Heart left ventricle (tissue), 16 donors: Measurements from ENCODE around the gene CCDC154. TPM values are rescaled to one million over a fixed set of nuclear protein-coding genes. Genes with fewer than 3 reads are reported as not detected.

ENCODE experiments used
- ATAC-seq, 4 donors: fragments of 200-7000 bp; cut with Tn5 transposase; one replicate each; pipeline ENCODE4 v1.9.1; 2020 to 2022; ENCODE audit warnings: moderate library complexity in 4 of 4, mild to moderate bottlenecking in 3 of 4, moderate number of reproducible peaks in 1 of 4
- DNase-seq, 5 donors: peaks; one replicate each; pipeline ENCODE4 v3.0.0-alpha.2; 2020
- H3K27ac ChIP-seq, 12 donors: fragments of 200-600 bp; sonication (generic) in 4 of 12; one replicate each; pipeline versions ENCODE4 v1.5.0 to v1.8.0; 2016 to 2022; ENCODE audit warnings: mild to moderate bottlenecking in 2 of 12
- H3K27me3 ChIP-seq, 9 donors: fragments of 200-600 bp; sonication (generic) in 2 of 9; one replicate each; pipeline versions ENCODE4 v1.5.1 to v1.8.0; 2016 to 2022; ENCODE audit warnings: mild to moderate bottlenecking in 3 of 9
- H3K36me3 ChIP-seq, 9 donors: fragments of 200-600 bp; sonication (generic) in 2 of 9; one replicate each; pipeline versions ENCODE4 v1.5.0 to v1.8.0; 2018 to 2022; ENCODE audit warnings: mild to moderate bottlenecking in 2 of 9
- H3K4me1 ChIP-seq, 12 donors: fragments of 200-600 bp; sonication (generic) in 4 of 12; one replicate each; pipeline versions ENCODE4 v1.5.0 to v1.8.0; 2016 to 2022; ENCODE audit warnings: mild to moderate bottlenecking in 3 of 12
- H3K4me3 ChIP-seq, 12 donors: fragments of 200-600 bp; sonication (generic) in 4 of 12; one replicate each; pipeline versions ENCODE4 v1.5.0 to v1.8.0; 2017 to 2022; ENCODE audit warnings: mild to moderate bottlenecking in 9 of 12, moderate library complexity in 4 of 12
- H3K9me3 ChIP-seq, 12 donors: fragments of 200-600 bp; sonication (generic) in 4 of 12; one replicate each; pipeline versions ENCODE4 v1.5.0 to v1.8.0; 2016 to 2022; ENCODE audit warnings: mild to moderate bottlenecking in 1 of 12
- CTCF ChIP-seq, 12 donors: fragments of 200-600 bp; sonication (generic) in 4 of 12; IDR thresholded peaks; one replicate each; pipeline versions ENCODE4 v1.5.0 to v1.8.0; 2018 to 2022; ENCODE audit warnings: antibody characterized with exemption in 12 of 12, mild to moderate bottlenecking in 5 of 12
- POLR2A ChIP-seq, 2 donors: fragments of 450-650 bp; IDR thresholded peaks; one replicate each; pipeline ENCODE4 v1.6.1; 2017; ENCODE audit warnings: antibody characterized with exemption in 2 of 2, mild to moderate bottlenecking in 2 of 2, moderate library complexity in 2 of 2
- WGBS, 4 donors: extraction: QIAGEN DNeasy Blood & Tissue Kit in 2 of 4; methylation state at CpG; one replicate each; pipeline versions ENCODE4 v1.1.5 to v1.1.7; 2013 to 2018; 5-methylcytosine and 5-hydroxymethylcytosine counted together
- intact Hi-C, 10 donors: fragments of 100-400 bp; cut with DNase I; formaldehyde crosslinking; loops; one replicate each; pipeline versions ENCODE4 v1.11.1 to v1.14.2; 2022
- polyA plus RNA-seq, 2 donors: library from polyadenylated mRNA; stranded (reverse); fragments of 200-250 nt; gene quantifications; one replicate each; pipeline ENCODE4 v1.2.3, GENCODE V29; 2013
- total RNA-seq, 9 donors: library from RNA; depleted of rRNA in 2 of 9; stranded (reverse); fragments of >200 nt in 2 of 9; fragmentation: NEBNext Ultra II Directional in 3 of 9; extraction: Animal tissue kit (Norgen Biotek cat#: 25700) in 3 of 9; gene quantifications; one replicate each; pipeline versions ENCODE4 v1.1.0 to v1.2.4, GENCODE V29; 2016 to 2023
- donor health status: ischemic (EF 13 %, LVEDD 7.1; RV severe dilation, severe dysfunction).
- donor health status: healthy with polysubstance abuse.
- donor health status: DM: no; HTN: yes; CAD: no.
- donor health status: DM: no; HTN: no; CAD: no.
- donor health status: ischemic (EF 25% LVEDD 6.9; RV normal size, moderate dysfunction).
- donor health status: ischemic (EF 25% LVEDD 5.7; RV mildly dilated, moderate dysfunction).
- donor health status: healthy.
- donor health status: DM: yes; HTN: yes; CAD: no.
- donor health status: ischemic (EF 35%, LVEDD 5.7; RV mildly dilated, moderate dysfunction).
- donor health status: nonischemic (EF 11% LVEDD 7.7; RV severe dilation, severe dysfunction).
- donor health status: DM: yes; HTN: yes; CAD: no.
- donor health status: PGD.
- donor health status: ischemic (EF 29% LVEDD 5.4; RV normal size, mild dysfunction).
- donor health status: nonischemic (EF 23%, LVEDD 6.1; RV moderate dilation, normal function).

The CCDC154 gene
- total and polyA plus RNA-seq, 11 donors: 0.14 to 1.5 (median 0.68) TPM; not detected in 2

DNA sequence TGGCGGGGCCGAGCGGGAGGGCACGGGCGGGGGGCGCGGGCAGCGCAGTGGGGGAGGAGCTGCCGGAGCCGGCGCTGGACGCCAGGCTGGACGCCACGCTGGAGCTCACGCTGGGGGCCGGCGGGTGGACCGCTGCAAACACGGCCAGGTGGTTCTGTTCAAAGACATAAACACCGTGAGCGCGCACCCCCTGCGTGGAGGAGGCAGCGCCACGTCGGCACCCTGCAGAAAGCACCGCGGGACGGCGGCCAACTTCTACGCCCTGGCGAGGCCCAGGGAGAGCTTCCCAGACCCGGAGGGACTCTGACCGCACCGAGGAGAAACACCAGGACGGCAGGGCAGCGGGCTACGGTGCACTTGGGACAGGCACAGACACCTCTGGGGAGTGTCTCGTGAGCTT is 59.1 kb downstream of the CCDC154 start:
- Histone ChIP-seq H3K9me3 (no peaks in the 10 kb centered on the region), H3K36me3 (peaks cover 0 to 76% (median 53%) of the 10 kb centered on the region in 9 donors), H3K27ac (no peak overlapping the region), H3K4me3 (no peak overlapping the region), H3K4me1 (no peaks in the 10 kb centered on the region), H3K27me3 (no peaks in the 10 kb centered on the region)
- TF ChIP-seq POLR2A (IDR thresholded peaks at IDR 0.05): no peak
- no peak for TF ChIP-seq CTCF (IDR thresholded peaks at IDR 0.05)
- DNase-seq: no peak
- ATAC-seq: no peak
- intact Hi-C loops: no loop called here
- 93 to 97% (median 95%) methylated on average over 39 of the region's 39 CpGs for WGBS, 4 donors

Other genes starting within 250 kb of the CCDC154 start
- not detected for gene TPSG1, start 219.3 kb downstream of the CCDC154 start, total RNA-seq
- not detected for gene TPSG1, start 219.3 kb downstream of the CCDC154 start, polyA plus RNA-seq
- gene TPSB2, start 214.4 kb downstream of the CCDC154 start, total RNA-seq: 10 to 100 TPM in 1 of 9 donors, 1 to 10 TPM in 7, not detected in 1; 2.1 to 18.1 (median 2.3) TPM
- gene TPSB2, start 214.4 kb downstream of the CCDC154 start, polyA plus RNA-seq: 1 to 10 TPM; 2.0 to 4.3 TPM
- gene TPSAB1, start 203.9 kb downstream of the CCDC154 start, total RNA-seq: 10 to 100 TPM in 1 of 9 donors, 1 to 10 TPM in 7, not detected in 1; 1.1 to 14.3 (median 3.5) TPM
- gene TPSAB1, start 203.9 kb downstream of the CCDC154 start, polyA plus RNA-seq: 1 to 10 TPM; 1.1 to 3.7 TPM
- gene TPSD1, start 188.5 kb downstream of the CCDC154 start, total RNA-seq: under 1 TPM in 1 of 9 donors, not detected in 8; 0.38 TPM
- gene TPSD1, start 188.5 kb downstream of the CCDC154 start, polyA plus RNA-seq: under 1 TPM in 1 of 2 donors, not detected in 1; 0.17 TPM
- gene UBE2I, start 134.9 kb downstream of the CCDC154 start, total RNA-seq: 100 to 1,000 TPM in 2 of 9 donors, 10 to 100 TPM in 7; 59.3 to 105 (median 85.9) TPM
- gene UBE2I, start 134.9 kb downstream of the CCDC154 start, polyA plus RNA-seq: 10 to 100 TPM; 67.2 to 73.4 TPM
- 1 to 10 TPM in 8 of 9 donors, under 1 TPM in 1; 0.88 to 4.0 (median 2.6) TPM for gene BAIAP3, start 110.9 kb downstream of the CCDC154 start, total RNA-seq
- gene BAIAP3, start 110.9 kb downstream of the CCDC154 start, polyA plus RNA-seq: 1 to 10 TPM; 1.7 to 2.6 TPM
- 100 to 1,000 TPM in 1 of 9 donors, 10 to 100 TPM in 8; 46.3 to 108 (median 58.9) TPM for gene TSR3, start 92.7 kb downstream of the CCDC154 start, total RNA-seq
- gene TSR3, start 92.7 kb downstream of the CCDC154 start, polyA plus RNA-seq: 10 to 100 TPM; 60.0 to 75.4 TPM
- gene GNPTG, start 92.6 kb downstream of the CCDC154 start, total RNA-seq: 10 to 100 TPM; 25.4 to 54.2 (median 31.0) TPM
- 10 to 100 TPM; 31.9 to 45.0 TPM for gene GNPTG, start 92.6 kb downstream of the CCDC154 start, polyA plus RNA-seq
- gene UNKL, start 29.9 kb downstream of the CCDC154 start, total RNA-seq: 10 to 100 TPM in 4 of 9 donors, 1 to 10 TPM in 5; 4.3 to 18.3 (median 9.4) TPM
- 1 to 10 TPM; 6.2 to 6.3 TPM for gene UNKL, start 29.9 kb downstream of the CCDC154 start, polyA plus RNA-seq
- 10 to 100 TPM in 7 of 9 donors, 1 to 10 TPM in 2; 8.9 to 21.3 (median 11.9) TPM for gene UQCC4, start 23.8 kb downstream of the CCDC154 start, total RNA-seq
- gene UQCC4, start 23.8 kb downstream of the CCDC154 start, polyA plus RNA-seq: 10 to 100 TPM; 10.9 to 34.2 TPM
- gene PERCC1, start 13.5 kb downstream of the CCDC154 start, total RNA-seq: under 1 TPM in 4 of 9 donors, not detected in 5; 0.32 to 0.60 (median 0.41) TPM
- under 1 TPM in 1 of 2 donors, not detected in 1; 0.11 TPM for gene PERCC1, start 13.5 kb downstream of the CCDC154 start, polyA plus RNA-seq
- gene CLCN7, start 30.5 kb upstream of the CCDC154 start, total RNA-seq: 10 to 100 TPM; 30.3 to 70.8 (median 33.6) TPM
- gene CLCN7, start 30.5 kb upstream of the CCDC154 start, polyA plus RNA-seq: 10 to 100 TPM; 32.7 to 41.5 TPM
- gene PTX4, start 44.4 kb upstream of the CCDC154 start, total RNA-seq: under 1 TPM in 2 of 9 donors, not detected in 7; 0.20 to 0.23 TPM
- gene PTX4, start 44.4 kb upstream of the CCDC154 start, polyA plus RNA-seq: under 1 TPM in 1 of 2 donors, not detected in 1; 0.04 TPM
- 10 to 100 TPM; 11.8 to 29.6 (median 16.7) TPM for gene TELO2, start 48.8 kb upstream of the CCDC154 start, total RNA-seq
- gene TELO2, start 48.8 kb upstream of the CCDC154 start, polyA plus RNA-seq: 10 to 100 TPM; 22.7 to 27.0 TPM
- gene TMEM204, start 89.1 kb upstream of the CCDC154 start, total RNA-seq: 10 to 100 TPM; 14.0 to 64.2 (median 19.5) TPM
- 10 to 100 TPM; 29.0 to 37.4 TPM for gene TMEM204, start 89.1 kb upstream of the CCDC154 start, polyA plus RNA-seq
- 10 to 100 TPM in 1 of 9 donors, 1 to 10 TPM in 8; 6.0 to 10.1 (median 8.0) TPM for gene IFT140, start 167.5 kb upstream of the CCDC154 start, total RNA-seq
- gene IFT140, start 167.5 kb upstream of the CCDC154 start, polyA plus RNA-seq: 10 to 100 TPM in 1 of 2 donors, 1 to 10 TPM in 1; 4.8 to 10.2 TPM
- gene CRAMP1, start 167.8 kb upstream of the CCDC154 start, total RNA-seq: 10 to 100 TPM in 6 of 9 donors, 1 to 10 TPM in 3; 7.5 to 16.9 (median 10.7) TPM
- 1 to 10 TPM; 6.2 to 7.9 TPM for gene CRAMP1, start 167.8 kb upstream of the CCDC154 start, polyA plus RNA-seq
- 10 to 100 TPM; 11.7 to 50.4 (median 34.1) TPM for gene JPT2, start 233.7 kb upstream of the CCDC154 start, total RNA-seq
- 10 to 100 TPM; 11.0 to 76.1 TPM for gene JPT2, start 233.7 kb upstream of the CCDC154 start, polyA plus RNA-seq